Measurements from ENCODE around the gene C1GALT1C1L.

GRCh38 chr2:43685357-43685756 is 9.1 kb upstream of the C1GALT1C1L start:
- TF ChIP-seq, protein P1, sequence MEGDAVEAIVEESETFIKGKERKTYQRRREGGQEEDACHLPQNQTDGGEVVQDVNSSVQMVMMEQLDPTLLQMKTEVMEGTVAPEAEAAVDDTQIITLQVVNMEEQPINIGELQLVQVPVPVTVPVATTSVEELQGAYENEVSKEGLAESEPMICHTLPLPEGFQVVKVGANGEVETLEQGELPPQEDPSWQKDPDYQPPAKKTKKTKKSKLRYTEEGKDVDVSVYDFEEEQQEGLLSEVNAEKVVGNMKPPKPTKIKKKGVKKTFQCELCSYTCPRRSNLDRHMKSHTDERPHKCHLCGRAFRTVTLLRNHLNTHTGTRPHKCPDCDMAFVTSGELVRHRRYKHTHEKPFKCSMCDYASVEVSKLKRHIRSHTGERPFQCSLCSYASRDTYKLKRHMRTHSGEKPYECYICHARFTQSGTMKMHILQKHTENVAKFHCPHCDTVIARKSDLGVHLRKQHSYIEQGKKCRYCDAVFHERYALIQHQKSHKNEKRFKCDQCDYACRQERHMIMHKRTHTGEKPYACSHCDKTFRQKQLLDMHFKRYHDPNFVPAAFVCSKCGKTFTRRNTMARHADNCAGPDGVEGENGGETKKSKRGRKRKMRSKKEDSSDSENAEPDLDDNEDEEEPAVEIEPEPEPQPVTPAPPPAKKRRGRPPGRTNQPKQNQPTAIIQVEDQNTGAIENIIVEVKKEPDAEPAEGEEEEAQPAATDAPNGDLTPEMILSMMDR (IDR thresholded peaks at IDR 0.05; ENCODE audit: low read depth, low read length, poor library complexity, severe bottlenecking), result no peak
- TF ChIP-seq EZH2phosphoT487 (IDR thresholded peaks at IDR 0.05; ENCODE audit: borderline replicate concordance, low read length), result no peak

Data from DOHH2 (cell line).